Nephron progenitor cell (in vitro differentiated cells): ENCODE results near the gene PLAC9.

Experiments used
- DNase-seq: peaks from one replicate; pipeline ENCODE4 v3.0.0; 2021
- H3K27ac Mint-ChIP-seq: 2 replicates; pipeline ENCODE4 v1.8.0; 2021; ENCODE audit warnings: mild to moderate bottlenecking, moderate library complexity, mixed read lengths
- H3K27me3 Mint-ChIP-seq: 2 replicates; pipeline ENCODE4 v1.8.0; 2021; ENCODE audit warnings: mild to moderate bottlenecking, low read depth, mixed read lengths; ENCODE audit not compliant: poor library complexity
- H3K36me3 Mint-ChIP-seq: 2 replicates; pipeline ENCODE4 v1.8.0; 2021; ENCODE audit warnings: low read depth, mixed read lengths
- H3K4me1 Mint-ChIP-seq: 2 replicates; pipeline ENCODE4 v1.8.0; 2021; ENCODE audit warnings: mixed read lengths
- H3K4me3 Mint-ChIP-seq: 2 replicates; pipeline ENCODE4 v1.8.0; 2021; ENCODE audit warnings: mild to moderate bottlenecking, moderate library complexity, mixed read lengths
- H3K9me3 Mint-ChIP-seq: 2 replicates; pipeline ENCODE4 v1.8.0; 2021; ENCODE audit warnings: mild to moderate bottlenecking, moderate library complexity, mixed read lengths
- CTCF ChIP-seq: fragments of 200-600 bp; sonication (generic); IDR thresholded peaks from 2 replicates; pipeline ENCODE4 v1.5.0; 2021; ENCODE audit warnings: antibody characterized with exemption

PLAC9 gene

GRCh38 chr10:80148166-80148805 is 15.8 kb downstream of the PLAC9 start:
- H3K9me3 Mint-ChIP-seq: peaks cover 17% of the 10 kb centered on the region
- no peak for TF ChIP-seq CTCF
- no peaks in the 10 kb centered on the region for H3K4me1 Mint-ChIP-seq
- no peak overlapping the region for H3K27ac Mint-ChIP-seq
- H3K4me3 Mint-ChIP-seq: no peak overlapping the region
- peaks cover 17% of the 10 kb centered on the region for H3K36me3 Mint-ChIP-seq
- DNase-seq: no peak
- peaks cover 16% of the 10 kb centered on the region for H3K27me3 Mint-ChIP-seq

GRCh38 chr10:80149123-80149522 is 16.6 kb downstream of the PLAC9 start:
- DNase-seq: no peak
- TF ChIP-seq CTCF: no peak
- no peak overlapping the region for H3K4me3 Mint-ChIP-seq
- H3K36me3 Mint-ChIP-seq: peaks cover 17% of the 10 kb centered on the region
- no peak overlapping the region for H3K27ac Mint-ChIP-seq
- H3K27me3 Mint-ChIP-seq: peaks cover 10% of the 10 kb centered on the region
- no peaks in the 10 kb centered on the region for H3K4me1 Mint-ChIP-seq
- peaks cover 17% of the 10 kb centered on the region for H3K9me3 Mint-ChIP-seq

- no peak for DNase-seq
- Mint-ChIP-seq H3K27me3 (peaks cover 3% of the 10 kb centered on the region), H3K4me3 (no peak overlapping the region), H3K36me3 (peaks cover 23% of the 10 kb centered on the region), H3K27ac (no peak overlapping the region), H3K9me3 (peaks cover 17% of the 10 kb centered on the region), H3K4me1 (no peaks in the 10 kb centered on the region)
- no peak for TF ChIP-seq CTCF
Observed at GRCh38 chr10:80150172-80150571, 17.6 kb downstream of the PLAC9 start.

GRCh38 chr10:80152820-80153219 is 20.3 kb downstream of the PLAC9 start:
- peaks cover 17% of the 10 kb centered on the region for H3K9me3 Mint-ChIP-seq
- no peak overlapping the region for H3K4me3 Mint-ChIP-seq
- H3K27ac Mint-ChIP-seq: no peak overlapping the region
- H3K4me1 Mint-ChIP-seq: peaks cover 12% of the 10 kb centered on the region
- no peak for DNase-seq
- TF ChIP-seq CTCF: no peak
- peaks cover 33% of the 10 kb centered on the region for H3K36me3 Mint-ChIP-seq
- peaks cover 3% of the 10 kb centered on the region for H3K27me3 Mint-ChIP-seq

GRCh38 chr10:80153460-80153859 is 20.9 kb downstream of the PLAC9 start:
- peaks cover 3% of the 10 kb centered on the region for H3K27me3 Mint-ChIP-seq
- no peak overlapping the region for H3K4me3 Mint-ChIP-seq
- TF ChIP-seq CTCF: no peak
- no peak for DNase-seq
- peaks cover 14% of the 10 kb centered on the region for H3K4me1 Mint-ChIP-seq
- peaks cover 17% of the 10 kb centered on the region for H3K9me3 Mint-ChIP-seq
- no peak overlapping the region for H3K27ac Mint-ChIP-seq
- peaks cover 38% of the 10 kb centered on the region for H3K36me3 Mint-ChIP-seq

GRCh38 chr10:80154626-80154977 is 22.1 kb downstream of the PLAC9 start:
- Mint-ChIP-seq H3K27ac (no peak overlapping the region), H3K4me1 (peaks cover 19% of the 10 kb centered on the region), H3K4me3 (no peak overlapping the region), H3K36me3 (peaks cover 27% of the 10 kb centered on the region), H3K27me3 (peaks cover 3% of the 10 kb centered on the region), H3K9me3 (peaks cover 6% of the 10 kb centered on the region)
- no peak for TF ChIP-seq CTCF
- DNase-seq: no peak
